Limb (tissue), 2 donors: ENCODE data around the gene TMEM223.
A peak's percentile ranks its signal among the peaks of the same experiment; 100 is the strongest.
"Not testable (repeated sequence)": the region's sequence is repeated elsewhere in the genome, so short reads cannot be mapped to it uniquely, and the experiment has no call there.

ENCODE experiments used
- DNase-seq, 2 donors: peaks; one replicate each; pipeline ENCODE4 v3.0.0-alpha.2; 2016; ENCODE audit errors: extremely low spot score in 2 of 2

TMEM223 gene

DNA sequence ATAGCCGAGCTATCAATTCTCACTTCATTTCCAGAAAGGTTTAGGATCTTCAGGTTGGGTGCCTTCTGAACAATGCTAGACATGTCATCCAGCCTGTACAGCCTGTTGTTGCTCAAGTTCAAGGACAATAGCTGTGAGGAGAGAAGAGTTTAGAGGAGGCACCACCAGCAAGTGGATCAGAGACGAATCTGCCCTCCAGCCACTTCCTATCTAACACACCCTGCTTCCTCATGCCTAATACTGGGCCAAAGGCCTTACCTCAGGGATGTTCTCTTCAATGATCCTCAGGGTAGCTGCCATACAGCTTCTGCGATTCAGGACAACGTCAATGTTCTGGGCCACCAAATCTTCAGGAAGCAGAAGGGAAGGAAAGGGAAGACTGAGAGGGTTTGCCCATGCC lies 9.3 kb upstream of the TMEM223 start:
- no peak for DNase-seq

DNA sequence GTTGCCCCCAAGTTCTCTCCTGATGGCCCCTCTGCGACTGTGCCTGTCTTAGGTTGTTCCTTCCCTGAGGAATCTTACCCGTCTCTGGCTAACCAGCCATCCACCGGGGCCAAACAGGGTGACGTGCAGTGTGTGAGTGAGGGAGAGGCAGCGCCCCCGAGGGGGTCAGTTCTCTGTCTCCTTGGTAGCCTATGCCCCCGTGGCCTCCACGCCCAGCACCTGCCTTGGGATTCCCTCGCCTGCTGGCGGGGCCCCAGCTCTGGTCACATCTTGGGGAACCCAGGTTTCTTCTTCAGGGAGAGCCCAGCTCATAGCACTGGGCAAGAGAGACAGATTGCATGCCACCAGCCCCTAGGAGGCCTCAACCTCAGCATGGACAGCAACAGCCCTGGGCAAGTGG lies 7.7 kb upstream of the TMEM223 start:
- no peak for DNase-seq

DNA sequence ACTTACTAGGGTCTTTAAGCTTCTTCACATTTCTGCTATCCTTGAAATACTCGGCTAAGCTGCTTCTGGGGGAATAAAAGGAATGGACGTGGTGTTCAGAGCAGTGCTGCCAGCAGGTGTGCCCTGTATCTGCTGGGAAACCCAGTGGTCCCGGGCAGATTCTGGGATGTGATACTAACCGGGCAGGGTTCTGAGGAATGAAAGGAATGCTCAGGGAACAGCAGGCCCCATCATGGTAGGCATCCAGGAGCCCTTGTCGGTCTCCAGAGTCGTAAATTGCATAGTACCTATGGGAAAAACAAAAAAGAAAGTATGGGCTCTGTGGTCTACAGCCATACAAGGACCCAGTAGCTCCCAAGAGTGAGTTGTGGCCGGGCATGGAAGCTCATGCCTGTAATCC lies 4.5 kb upstream of the TMEM223 start:
- DNase-seq = no peak

DNA sequence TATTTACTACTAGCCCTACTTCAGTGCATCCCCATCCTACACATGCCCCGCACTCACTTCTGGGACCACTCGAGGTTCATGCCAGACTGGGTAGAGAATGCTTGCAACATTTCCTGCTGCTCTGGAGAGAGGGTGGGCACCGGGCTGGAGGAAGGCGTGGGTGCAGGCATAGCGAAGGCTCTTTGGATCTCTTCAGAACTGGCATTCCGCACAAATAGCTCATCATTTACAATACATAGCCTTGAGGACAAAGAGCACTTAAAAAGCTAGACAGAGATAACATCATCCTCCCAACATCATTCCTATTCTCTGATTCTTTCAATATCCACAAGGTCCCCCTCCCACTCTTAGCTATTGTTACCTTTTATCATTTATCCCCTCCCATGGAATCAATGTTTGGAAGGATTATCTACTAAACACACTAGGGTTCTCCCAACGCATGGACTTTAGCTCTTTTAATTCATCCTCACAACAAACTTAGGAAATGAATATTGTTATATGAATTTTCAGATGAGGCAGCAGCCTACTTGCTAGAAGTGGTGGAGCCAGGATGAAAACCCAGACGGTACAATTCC lies 2.5 kb upstream of the TMEM223 start:
- no peak for DNase-seq

DNA sequence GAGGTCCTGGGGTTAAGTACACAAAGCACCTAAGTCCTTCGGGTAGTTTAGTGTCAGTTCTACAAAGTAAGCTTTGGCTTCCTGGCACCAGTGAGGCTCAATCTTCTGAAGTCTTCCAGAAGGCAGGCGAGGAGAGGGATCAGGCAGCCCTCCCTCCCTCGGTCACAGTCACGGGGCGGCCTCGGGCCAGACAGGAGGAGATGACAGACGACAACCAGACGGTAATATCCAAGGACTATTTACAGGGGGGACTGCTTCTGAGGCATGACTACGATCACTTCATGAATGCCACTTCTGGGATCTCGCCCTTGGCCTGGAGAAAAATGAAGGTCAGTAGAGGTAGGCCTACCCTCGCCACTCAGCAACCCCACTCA lies 383 bp upstream of the TMEM223 start:
- DNase-seq = peak in 1 of 2 donors; percentile 42

DNA sequence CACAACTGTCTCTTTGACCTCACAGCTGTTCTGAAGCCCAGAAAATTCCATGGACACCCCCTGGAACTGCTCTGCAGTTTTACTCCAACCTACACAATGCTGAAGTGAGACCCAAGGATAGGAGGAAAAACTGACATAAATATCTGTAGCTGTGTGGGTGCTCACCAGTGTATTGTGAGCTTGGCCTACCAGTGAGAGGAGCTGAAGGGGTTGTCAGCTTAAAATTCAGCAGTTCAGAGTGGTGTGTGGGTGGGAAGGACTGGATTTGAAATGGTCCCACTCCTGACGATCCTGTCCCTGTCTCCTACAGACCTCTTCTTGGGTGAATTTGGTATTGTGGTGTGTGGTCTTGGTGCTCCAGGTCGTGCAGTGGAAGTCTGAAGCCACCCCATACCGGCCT lies 2.2 kb downstream of the TMEM223 start:
- DNase-seq = no peak

DNA sequence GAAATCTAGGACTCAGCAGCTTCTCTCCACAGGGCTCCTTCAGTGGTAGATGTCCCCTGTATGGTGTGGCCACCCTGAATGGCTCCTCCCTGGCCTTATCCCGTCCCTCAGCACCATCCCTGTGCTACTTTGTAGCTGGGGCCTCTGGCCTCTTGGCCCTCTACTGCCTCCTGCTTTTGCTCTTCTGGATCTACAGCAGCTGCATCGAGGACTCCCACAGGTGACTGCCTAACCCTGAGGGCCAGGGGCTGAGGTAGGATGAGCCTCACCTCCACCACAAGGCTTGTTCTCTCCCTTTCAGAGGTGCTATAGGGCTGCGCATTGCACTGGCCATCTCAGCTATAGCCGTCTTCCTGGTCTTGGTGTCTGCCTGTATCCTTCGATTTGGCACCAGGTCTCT lies 2.8 kb downstream of the TMEM223 start:
- no peak for DNase-seq

DNA sequence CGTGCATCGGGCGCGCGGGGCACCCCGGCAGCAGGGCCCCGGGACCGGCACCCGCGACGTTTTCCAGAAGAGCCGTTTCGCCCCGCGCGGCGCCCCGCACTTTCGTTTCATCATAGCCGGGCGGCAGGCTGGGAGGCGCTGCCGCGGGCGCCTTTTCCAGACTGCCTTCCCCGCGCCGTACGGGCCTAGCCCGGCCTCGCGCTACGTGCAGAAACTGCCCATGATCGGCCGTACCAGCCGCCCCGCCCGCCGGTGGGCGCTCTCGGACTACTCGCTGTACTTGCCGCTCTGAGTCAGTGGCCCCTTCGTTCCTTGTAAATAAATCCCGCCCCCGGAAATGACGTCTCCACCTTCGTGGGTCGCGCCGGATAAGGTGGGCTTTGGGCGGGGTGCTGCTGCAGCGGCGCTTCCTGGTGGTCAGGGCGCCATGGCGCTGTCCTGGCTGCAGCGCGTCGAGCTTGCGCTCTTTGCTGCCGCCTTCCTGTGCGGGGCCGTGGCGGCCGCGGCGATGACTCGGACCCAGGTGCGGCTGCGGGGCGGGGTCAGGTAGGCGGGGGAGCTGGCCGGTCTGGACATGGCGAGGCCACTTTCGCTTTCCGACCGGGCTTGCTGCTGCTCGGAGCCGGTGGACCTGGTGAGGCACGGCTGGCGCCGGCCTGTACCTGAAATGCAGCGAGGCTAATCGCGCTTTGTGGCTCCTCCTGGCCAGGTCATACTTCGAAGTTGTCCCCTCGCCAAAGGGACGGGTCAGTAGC lies 4.6 kb downstream of the TMEM223 start, which contains the start of gene TMEM179B:
Gene TMEM179B (plus strand): TSS at position 398 of the 755 bp plus-strand sequence. CDS start 30 bp downstream, at position 428.
- peak; percentile 96 to 98 for DNase-seq

DNA sequence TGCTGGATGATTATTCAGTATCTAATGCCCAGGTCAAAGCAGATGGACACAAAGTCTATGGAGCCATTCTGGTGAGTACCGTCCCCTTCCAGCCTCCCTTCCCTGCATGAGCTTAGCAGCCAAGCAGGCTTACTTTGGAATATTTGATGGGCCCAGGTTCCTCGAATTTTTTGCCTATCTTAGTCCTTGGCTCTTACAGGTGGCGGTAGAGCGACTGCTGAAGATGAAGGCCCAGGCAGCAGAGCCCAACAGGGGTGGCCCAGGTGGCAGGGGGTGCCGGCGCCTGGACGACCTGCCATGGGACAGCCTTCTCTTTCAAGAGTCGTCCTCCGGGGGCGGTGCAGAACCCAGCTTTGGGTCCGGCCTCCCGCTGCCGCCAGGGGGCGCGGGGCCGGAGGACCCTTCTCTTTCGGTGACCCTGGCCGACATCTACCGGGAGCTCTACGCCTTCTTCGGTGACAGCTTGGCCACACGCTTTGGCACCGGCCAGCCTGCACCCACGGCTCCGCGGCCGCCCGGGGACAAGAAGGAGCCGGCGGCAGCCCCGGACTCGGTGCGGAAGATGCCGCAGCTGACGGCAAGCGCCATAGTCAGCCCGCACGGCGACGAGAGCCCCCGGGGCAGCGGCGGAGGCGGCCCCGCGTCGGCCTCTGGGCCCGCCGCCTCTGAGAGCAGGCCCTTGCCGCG lies 5.3 kb downstream of the TMEM223 start:
- DNase-seq = peak; percentile 91

DNA sequence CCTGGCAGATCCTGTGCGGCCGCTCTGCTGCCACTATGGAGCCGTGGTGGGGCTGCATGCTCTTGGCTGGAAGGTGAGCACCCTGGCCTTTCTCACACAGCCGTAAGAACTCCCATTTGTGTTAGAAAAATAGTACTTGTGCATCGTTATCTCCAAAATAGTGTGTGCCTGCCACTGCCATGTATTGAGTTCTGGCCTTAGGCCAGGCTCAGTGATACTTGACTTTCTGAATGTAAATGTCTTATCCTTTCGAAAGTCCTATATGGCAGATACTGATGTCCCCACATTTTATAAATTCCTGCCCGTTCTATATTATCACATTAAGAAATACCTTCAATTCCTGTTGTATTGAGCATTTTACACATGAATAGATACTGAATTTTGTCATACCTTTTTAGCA lies 9.1 kb downstream of the TMEM223 start:
- DNase-seq = no peak

DNA sequence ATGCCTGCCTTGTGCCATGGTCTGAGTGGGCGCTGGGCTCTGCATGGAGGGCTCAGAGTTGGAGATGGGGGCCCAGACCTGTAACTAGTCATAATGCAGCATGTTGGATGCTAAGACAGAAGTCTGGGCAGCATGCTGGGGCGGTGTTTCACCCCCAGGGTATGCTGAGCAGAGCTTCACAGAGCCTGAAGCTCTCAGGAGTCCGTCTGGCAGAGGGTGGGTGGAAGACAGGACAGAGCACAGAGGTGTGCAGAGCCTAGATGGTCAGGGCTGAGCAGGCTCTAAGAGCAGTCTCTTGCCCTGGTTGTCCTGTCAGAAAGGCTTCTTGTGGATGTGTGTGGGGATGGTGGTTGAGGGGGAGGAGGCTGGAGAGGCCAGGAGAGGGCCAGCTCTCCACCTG lies 13.4 kb downstream of the TMEM223 start:
- DNase-seq = no peak

DNA sequence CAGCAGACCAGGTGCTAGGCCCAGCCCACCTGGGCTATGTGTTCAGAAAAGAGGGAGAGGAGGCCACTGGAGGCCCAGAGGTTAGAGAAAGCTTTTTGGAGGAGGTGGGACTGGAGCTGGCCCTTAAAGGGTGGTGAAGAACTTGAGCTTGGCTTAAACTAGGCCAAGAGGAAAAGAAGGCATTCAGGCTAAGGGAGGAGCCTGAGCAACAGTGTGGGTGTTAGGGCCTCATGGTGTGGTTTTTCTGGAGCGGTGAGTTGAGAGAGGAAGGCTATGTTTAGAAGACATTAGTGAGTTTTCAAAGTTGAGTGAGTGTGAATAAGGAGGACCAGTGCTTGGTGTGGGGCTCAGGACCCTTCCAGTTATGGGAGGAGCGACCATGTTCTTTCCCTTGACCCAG lies 14.4 kb downstream of the TMEM223 start:
- no peak for DNase-seq

DNA sequence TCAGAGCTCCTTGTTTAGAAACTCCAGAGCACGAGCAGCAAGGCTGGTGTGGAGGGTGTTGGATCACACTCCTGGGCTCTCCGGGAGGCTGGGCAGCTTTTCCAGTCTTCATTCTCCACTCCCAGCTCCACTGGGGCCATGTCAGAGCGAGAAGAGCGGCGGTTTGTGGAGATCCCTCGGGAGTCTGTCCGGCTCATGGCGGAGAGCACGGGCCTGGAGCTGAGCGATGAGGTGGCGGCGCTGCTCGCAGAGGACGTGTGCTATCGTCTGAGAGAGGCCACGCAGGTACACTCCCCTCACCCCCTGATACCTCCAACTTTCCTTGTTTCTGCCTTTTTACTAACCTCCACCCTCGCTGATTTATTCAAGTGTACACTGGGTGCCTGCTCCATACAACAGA lies 16.2 kb downstream of the TMEM223 start:
- DNase-seq = no peak

DNA sequence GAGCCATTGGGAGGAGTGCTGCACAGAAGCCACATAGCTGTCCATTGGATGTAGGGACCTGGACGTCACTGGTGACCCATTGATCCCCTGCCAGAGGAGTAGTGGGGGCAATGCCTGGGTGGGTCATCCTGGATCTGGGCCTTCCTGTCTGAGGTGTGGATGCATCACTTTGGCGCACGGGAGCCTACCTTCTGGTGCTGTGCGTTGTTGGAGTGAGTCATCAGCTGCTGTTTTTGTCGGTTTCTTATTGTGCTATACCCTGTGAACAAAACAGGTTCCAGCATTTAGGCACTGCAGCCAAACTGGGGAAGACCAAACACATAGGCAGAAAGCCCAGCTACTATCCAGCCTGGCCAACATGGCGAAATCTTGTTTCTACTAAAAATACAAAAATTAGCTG lies 17.4 kb downstream of the TMEM223 start:
- DNase-seq = no peak

DNA sequence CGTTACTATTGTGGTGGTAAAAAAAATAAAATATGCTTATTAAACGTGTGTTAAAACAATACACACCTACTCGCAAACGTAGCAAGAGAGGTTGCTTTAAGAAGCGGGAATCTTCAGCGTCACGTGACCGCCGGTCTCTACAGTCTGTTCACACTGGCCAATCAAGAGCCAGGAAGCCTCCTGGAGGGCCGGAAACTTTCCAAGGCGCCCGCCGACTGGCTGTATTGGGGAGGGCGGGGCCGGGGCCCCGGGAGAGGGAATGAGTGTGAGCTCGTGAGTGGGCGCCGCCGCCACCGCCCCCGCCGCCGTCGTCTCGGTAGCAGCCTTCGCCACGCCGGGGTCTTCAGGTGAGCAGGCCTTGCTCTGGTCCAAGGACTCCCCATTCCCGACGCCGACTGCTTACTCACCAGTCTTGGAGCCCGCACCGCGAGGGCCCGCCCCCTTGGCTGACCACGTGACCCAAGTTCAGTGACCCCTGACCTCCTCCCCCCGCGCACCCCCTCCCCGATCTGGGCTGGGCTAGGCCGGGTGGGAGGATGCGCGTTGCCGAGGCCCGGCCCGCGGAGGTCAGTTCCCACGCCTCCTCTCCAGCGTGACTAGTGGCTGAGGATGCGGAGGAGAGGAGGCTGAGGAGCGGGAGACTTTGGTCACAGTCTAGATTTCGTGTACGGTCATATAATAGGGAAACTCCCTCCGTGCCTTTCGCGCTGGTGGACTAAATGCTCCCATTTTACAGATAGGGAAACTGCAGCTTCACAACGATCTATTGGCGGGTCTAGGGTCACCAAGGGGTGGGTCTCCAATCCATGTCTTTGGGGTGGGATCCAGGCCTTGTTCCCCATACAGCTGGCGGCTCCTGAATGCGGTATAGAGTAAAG lies 20.4 kb downstream of the TMEM223 start, which contains the start of gene TAF6L:
Gene TAF6L (plus strand): TSS at position 253 of the 878 bp plus-strand sequence. CDS start 4,388 bp downstream, outside the sequence.
- DNase-seq = peak; percentile 97 to 98

DNA sequence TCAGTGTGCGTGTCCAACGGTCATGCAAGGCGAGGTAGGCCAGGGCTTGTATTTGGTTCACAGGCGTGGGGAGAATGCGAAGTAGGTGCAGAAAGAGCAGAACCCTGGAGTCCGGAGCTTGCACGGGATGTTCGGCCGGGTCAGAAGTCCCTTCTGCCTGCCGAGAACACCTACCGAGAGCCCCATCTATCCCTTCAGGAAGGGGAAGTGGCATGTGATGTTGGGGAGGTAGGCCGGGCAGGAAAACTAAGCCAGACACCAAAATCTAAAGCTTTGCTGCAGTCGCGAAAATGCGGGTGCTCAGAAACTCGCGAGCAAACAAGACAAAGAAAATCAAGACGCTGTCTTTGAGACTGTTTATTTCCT lies 21.0 kb downstream of the TMEM223 start:
- DNase-seq = peak in 1 of 2 donors; percentile 67

DNA sequence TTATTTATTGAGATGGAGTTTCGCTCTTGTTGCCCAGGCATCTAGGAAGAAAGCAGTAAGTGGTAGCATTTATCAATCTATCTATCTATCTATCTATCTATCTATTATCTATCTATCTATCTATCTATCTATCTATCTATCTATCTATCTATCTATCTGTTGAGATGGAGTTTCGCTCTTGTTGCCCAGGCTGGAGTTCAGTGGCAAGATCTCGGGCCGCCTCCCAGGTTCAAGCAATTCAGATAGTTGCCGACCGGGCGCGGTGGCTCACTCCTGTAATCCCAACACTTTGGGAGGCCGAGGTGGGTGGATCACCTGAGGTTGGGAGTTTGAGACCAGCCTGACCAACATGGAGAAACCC lies 31.0 kb downstream of the TMEM223 start:
- DNase-seq = not testable (repeated sequence)

DNA sequence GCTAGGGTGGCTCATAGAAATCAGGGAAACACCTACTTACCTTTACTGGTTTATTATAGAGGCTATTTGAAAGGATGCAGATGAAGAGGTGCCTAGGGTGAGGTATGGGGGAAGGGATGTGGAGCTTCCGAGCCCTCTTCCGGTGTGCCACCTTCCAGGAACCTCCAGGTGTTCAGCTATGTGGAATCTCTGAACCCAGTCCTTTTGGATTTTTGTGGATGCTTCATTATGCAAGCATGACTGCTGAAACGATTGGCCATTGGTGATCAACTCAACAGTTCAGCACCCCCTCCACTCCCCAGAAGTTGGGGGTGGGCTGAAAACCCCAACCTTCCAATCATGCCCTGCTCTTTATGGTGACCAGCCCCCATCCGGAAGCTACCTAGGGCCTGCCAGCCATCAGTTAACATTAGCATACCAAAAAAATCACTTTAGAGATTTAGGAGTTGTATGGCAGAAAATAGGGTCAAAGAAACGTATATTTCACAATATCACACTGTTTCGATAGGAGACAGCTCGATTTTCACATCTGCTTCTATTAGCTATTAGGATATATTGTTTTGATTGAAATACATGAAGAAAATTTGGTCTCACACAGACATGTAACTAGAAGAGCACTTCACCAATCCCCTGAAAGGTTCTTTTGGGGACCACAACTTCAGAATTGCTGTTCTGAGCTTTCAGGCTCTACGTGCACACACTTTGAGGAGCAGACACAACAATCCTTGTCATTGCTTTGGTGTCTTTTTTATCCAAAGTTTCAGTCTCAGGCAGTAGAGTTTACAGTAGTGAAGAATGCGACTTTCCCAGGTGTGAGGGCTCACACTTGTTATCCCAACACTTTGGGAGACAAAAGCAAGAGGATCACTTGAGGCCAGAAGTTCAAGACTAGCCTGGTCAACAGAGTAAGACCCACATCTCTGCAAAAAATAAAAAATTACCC lies 33.7 kb downstream of the TMEM223 start:
- no peak for DNase-seq

DNA sequence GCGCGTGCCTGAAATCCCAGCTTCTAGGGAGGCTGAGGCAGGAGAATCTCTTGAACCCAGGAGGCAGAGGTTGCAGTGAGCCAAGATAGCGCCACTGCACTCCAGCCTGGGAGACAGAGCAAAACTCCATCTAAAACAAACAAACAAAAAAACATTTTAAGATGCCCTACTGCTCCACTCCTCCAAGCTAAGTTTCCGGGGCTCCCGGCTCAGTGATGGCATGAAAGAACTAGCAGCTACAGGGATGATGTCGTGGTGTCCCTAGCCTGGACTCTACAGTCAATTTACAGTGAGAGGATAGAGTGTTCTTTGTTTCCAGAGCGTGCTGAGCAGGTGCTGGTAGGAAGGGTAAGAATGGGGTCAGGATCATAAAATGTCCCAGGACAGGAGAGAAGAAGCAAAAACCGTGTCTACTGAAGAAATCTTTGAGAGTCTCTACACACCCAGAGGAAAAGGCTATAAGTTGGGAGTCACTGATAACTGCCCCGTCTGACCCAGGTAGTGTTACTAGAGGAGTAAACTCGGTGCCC lies 36.7 kb downstream of the TMEM223 start:
- DNase-seq = no peak
